Measurements from ENCODE around the gene SLC1A7.

Gene SLC1A7

DNA sequence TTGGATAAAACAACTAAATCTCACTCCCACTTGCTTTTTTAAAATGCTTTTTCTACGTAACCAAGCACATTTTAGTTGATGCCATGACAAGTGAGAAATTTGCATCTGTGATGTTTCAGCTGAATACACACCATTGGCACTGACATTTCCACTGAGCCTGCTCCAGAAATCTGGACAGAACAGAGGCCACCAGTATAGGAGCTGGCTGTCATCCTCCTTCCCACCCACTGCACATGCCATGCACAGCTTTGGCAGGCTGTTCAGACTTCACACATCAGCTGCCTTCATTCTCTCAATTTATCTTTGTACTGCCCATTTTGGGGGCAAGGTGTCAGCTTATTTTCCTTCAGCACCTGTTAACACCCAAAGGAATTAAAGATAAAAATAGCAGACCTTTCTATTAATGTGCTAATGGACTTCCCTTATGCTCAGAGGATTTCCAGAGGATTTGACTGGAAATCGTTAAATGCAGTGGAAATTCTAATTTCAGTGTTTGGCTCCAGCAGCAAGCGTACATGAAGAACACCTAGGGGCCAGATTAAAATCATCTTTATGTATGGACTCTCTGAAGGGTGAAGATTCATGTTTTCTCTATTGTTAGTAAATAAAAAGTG lies 93.4 kb downstream of the SLC1A7 start:
- Histone ChIP-seq H3K36me3 (ENCODE audit: control insufficient read depth, insufficient read depth, low read length) (no peaks in the 10 kb centered on the region), H3K4me1 (ENCODE audit: control insufficient read depth, insufficient read depth, low read length) (peaks cover 10% of the 10 kb centered on the region), H3K9ac (ENCODE audit: low read depth, low read length) (no peak overlapping the region), H3K27me3 (ENCODE audit: control insufficient read depth, insufficient read depth, low read length) (no peaks in the 10 kb centered on the region), H3K9me3 (ENCODE audit: control insufficient read depth, insufficient read depth, low read length) (no peaks in the 10 kb centered on the region), H3K4me3 (ENCODE audit: low read depth, low read length) (no peak overlapping the region)

DNA sequence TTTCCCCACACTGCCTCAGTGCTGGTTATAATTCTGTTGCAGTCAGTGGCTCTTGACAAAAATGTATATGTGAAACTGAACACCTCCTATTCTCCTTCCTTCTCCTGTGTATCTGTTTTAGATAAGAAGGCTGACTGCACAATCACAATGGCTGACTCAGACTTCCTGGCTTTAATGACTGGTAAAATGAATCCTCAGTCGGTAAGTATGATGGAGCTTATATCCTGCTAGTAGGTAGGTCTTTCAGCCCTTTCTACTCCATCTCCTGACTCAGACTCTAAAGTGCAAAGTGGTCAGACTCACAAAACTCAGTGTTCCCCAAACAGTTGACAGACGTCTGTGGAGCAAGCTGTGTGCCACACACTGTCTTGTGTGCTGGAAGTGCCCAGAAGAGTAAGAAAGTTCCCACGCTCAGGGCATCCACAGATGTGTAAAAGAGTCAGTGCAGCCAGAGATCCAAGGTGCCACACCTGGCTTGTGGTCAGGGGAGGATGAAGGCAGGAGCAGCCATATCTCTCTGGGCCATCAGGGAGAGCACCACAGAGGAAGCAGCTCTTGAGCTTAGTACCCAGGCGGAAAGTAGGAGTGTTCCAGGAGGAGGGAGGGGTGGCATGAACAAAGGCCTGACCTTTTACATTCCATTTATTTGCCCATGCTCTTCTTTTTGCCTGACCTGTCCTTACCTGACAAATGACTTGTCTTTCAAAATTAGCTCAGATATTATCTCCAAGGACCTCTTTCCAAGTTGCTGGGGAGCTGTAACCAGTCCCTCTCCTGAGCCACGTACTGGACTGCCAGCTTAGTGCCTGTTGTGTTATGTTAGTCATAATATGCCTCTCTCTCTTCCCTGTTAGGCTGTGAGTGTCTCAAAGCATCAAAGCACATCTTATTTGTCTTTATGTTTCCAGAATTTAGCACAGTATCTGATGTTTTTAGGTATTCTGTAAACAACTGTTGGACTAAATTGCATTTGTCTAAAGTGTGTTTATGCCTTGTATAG lies 94.4 kb downstream of the SLC1A7 start:
- no peaks in the 10 kb centered on the region for H3K9me3 ChIP-seq (ENCODE audit: control insufficient read depth, insufficient read depth, low read length)
- H3K4me3 ChIP-seq (ENCODE audit: low read depth, low read length), result no peak overlapping the region
- no peaks in the 10 kb centered on the region for H3K27me3 ChIP-seq (ENCODE audit: control insufficient read depth, insufficient read depth, low read length)
- H3K9ac ChIP-seq (ENCODE audit: low read depth, low read length), result no peak overlapping the region
- no peaks in the 10 kb centered on the region for H3K36me3 ChIP-seq (ENCODE audit: control insufficient read depth, insufficient read depth, low read length)
- peaks cover 10% of the 10 kb centered on the region for H3K4me1 ChIP-seq (ENCODE audit: control insufficient read depth, insufficient read depth, low read length)

DNA sequence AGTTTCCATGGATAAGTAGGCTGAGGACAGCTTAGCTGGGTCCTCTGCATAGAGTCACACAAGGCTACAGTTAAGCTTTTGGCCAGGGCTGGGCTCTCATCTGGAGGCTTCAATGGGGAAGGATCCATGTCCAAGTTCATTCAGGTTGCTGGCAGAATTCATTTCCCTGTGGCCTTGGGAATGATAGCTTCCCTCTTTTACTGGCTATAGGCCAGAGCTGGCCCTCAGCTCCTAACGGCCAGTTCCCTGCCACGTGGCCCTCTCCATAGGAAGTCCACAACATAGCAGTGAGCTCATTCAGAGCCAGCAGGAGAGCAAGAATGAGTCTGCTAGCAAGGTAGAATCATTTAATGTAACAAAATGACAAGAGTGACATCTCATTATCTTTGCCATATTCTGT lies 95.5 kb downstream of the SLC1A7 start:
- Histone ChIP-seq H3K27me3 (ENCODE audit: control insufficient read depth, insufficient read depth, low read length) (no peaks in the 10 kb centered on the region), H3K9ac (ENCODE audit: low read depth, low read length) (no peak overlapping the region), H3K4me1 (ENCODE audit: control insufficient read depth, insufficient read depth, low read length) (peaks cover 10% of the 10 kb centered on the region), H3K36me3 (ENCODE audit: control insufficient read depth, insufficient read depth, low read length) (no peaks in the 10 kb centered on the region), H3K9me3 (ENCODE audit: control insufficient read depth, insufficient read depth, low read length) (no peaks in the 10 kb centered on the region), H3K4me3 (ENCODE audit: low read depth, low read length) (no peak overlapping the region)

DNA sequence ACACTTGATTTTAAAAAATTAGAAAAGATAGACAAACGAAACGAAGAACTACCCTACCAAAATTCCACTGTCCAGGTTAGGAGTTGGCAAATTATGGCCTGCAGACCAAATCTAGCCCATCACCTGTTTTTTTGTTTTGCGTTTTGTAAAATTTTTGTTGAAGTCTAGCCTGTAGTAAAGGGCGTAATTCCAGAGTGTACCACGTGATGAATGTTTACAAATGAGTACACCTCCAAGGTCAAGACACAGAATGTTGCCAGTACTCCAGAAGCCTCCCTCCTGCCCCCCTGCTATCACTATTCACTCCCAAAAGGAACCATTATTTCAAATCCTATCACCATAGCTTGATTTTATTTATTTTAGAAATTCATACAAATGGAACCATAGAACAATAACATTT lies 97.5 kb downstream of the SLC1A7 start:
- Histone ChIP-seq H3K9me3 (ENCODE audit: control insufficient read depth, insufficient read depth, low read length) (no peaks in the 10 kb centered on the region), H3K36me3 (ENCODE audit: control insufficient read depth, insufficient read depth, low read length) (no peaks in the 10 kb centered on the region), H3K9ac (ENCODE audit: low read depth, low read length) (no peak overlapping the region), H3K4me1 (ENCODE audit: control insufficient read depth, insufficient read depth, low read length) (peaks cover 7% of the 10 kb centered on the region), H3K4me3 (ENCODE audit: low read depth, low read length) (no peak overlapping the region), H3K27me3 (ENCODE audit: control insufficient read depth, insufficient read depth, low read length) (no peaks in the 10 kb centered on the region)

DNA sequence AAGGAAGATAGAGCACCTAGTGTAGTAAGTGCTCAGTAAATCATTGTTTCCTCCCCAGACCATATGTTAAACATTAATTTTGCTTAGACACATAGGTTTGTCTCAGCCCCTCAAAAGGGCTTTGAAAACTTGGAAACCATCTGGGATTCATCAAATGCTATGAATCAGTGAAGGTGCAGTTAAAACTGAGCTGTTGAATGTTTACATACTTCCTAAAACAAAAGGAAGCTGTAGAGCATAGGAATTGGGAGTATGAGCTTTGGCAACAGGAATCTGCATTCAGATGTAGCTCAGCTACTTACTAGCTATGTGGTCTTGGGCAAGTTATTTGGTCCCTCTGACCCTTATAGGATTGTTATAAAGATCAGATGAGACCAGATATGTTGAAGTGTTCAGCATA lies 99.2 kb downstream of the SLC1A7 start:
- Histone ChIP-seq H3K27me3 (ENCODE audit: control insufficient read depth, insufficient read depth, low read length) (no peaks in the 10 kb centered on the region), H3K9ac (ENCODE audit: low read depth, low read length) (no peak overlapping the region), H3K9me3 (ENCODE audit: control insufficient read depth, insufficient read depth, low read length) (no peaks in the 10 kb centered on the region), H3K4me1 (ENCODE audit: control insufficient read depth, insufficient read depth, low read length) (no peaks in the 10 kb centered on the region), H3K4me3 (ENCODE audit: low read depth, low read length) (no peak overlapping the region), H3K36me3 (ENCODE audit: control insufficient read depth, insufficient read depth, low read length) (no peaks in the 10 kb centered on the region)

DNA sequence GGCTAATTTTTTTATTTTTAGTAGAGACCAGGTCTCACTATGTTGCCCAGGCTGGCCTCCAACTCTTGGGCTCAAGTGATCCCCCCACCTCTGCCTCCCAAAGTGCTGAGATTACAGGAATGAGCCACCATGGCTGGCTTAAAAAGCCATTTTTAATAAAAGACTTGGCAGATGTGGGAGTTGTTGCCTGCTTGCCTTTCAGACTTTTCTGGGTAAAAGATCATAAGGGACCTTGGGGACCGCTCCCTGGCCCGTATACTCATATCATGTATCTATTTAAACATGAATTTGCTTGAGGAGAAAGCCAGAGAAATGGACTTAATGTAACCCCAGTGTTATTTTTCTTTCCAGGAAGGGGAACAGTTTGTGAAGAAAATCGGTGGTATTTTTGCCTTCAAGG lies 103.9 kb downstream of the SLC1A7 start:
- Histone ChIP-seq H3K27me3 (ENCODE audit: control insufficient read depth, insufficient read depth, low read length) (no peaks in the 10 kb centered on the region), H3K9me3 (ENCODE audit: control insufficient read depth, insufficient read depth, low read length) (no peaks in the 10 kb centered on the region), H3K9ac (ENCODE audit: low read depth, low read length) (no peak overlapping the region), H3K4me3 (ENCODE audit: low read depth, low read length) (no peak overlapping the region), H3K4me1 (ENCODE audit: control insufficient read depth, insufficient read depth, low read length) (no peaks in the 10 kb centered on the region), H3K36me3 (ENCODE audit: control insufficient read depth, insufficient read depth, low read length) (no peaks in the 10 kb centered on the region)

Measured in iPS-15b (cell line).